DOHH2 (cell line): ENCODE measurements around the gene PRDX3.
"Not testable (repeated sequence)": the region's sequence is repeated elsewhere in the genome, so short reads cannot be mapped to it uniquely, and the experiment has no call there.

Source experiments
- H3F3A ChIP-seq: fragments of 200-600 bp; sonication (generic), shearing (Covaris generic); 2 replicates; pipeline ENCODE4 v1.6.0; 2016; ENCODE audit warnings: antibody characterized with exemption, mild to moderate bottlenecking; ENCODE audit not compliant: control insufficient read depth, insufficient read depth
- H3K27ac ChIP-seq: fragments of 200-600 bp; sonication (generic); 2 replicates; pipeline ENCODE4 v1.5.1; 2014; ENCODE audit warnings: low read depth, mild to moderate bottlenecking, low read length, moderate library complexity
- H3K27me3 ChIP-seq: fragments of 200-600 bp; sonication (generic); 2 replicates; pipeline ENCODE4 v1.6.1; 2014; ENCODE audit warnings: mild to moderate bottlenecking, low read length, mixed read lengths; ENCODE audit not compliant: control insufficient read depth
- H3K36me3 ChIP-seq: fragments of 200-600 bp; sonication (generic); 2 replicates; pipeline ENCODE4 v1.6.1; 2014; ENCODE audit warnings: mild to moderate bottlenecking, low read length, moderate library complexity, mixed read lengths; ENCODE audit not compliant: control insufficient read depth
- H3K4me1 ChIP-seq: fragments of 200-600 bp; sonication (generic); 2 replicates; pipeline ENCODE4 v1.6.1; 2014; ENCODE audit warnings: mild to moderate bottlenecking, low read length, mixed read lengths; ENCODE audit not compliant: control insufficient read depth
- H3K4me2 ChIP-seq: fragments of 200-600 bp; sonication (generic); 2 replicates; pipeline ENCODE4 v1.6.0; 2014; ENCODE audit warnings: mild to moderate bottlenecking, low read length, moderate library complexity
- H3K4me3 ChIP-seq: fragments of 200-600 bp; sonication (generic); 2 replicates; pipeline ENCODE4 v1.5.1; 2014; ENCODE audit warnings: mild to moderate bottlenecking, low read length, mixed read lengths
- H3K79me2 ChIP-seq: fragments of 200-600 bp; sonication (generic); 2 replicates; pipeline ENCODE4 v1.6.1; 2014; ENCODE audit warnings: mild to moderate bottlenecking, low read length, mixed read lengths; ENCODE audit not compliant: control insufficient read depth
- H3K9me2 ChIP-seq: fragments of 200-600 bp; sonication (generic); replicated peaks from 2 replicates; pipeline ENCODE4 v1.6.1; 2014; ENCODE audit warnings: mild to moderate bottlenecking, low read length, mixed read lengths; ENCODE audit not compliant: control insufficient read depth
- H3K9me3 ChIP-seq: fragments of 200-600 bp; sonication (generic); 2 replicates; pipeline ENCODE4 v1.6.1; 2014; ENCODE audit warnings: antibody characterized with exemption, low read length, mixed read lengths; ENCODE audit not compliant: control insufficient read depth, insufficient read depth
- H4K20me1 ChIP-seq: fragments of 200-600 bp; sonication (generic); 2 replicates; pipeline ENCODE4 v1.6.0; 2014; ENCODE audit warnings: low read depth, mild to moderate bottlenecking, antibody characterized with exemption, low read length, moderate library complexity; ENCODE audit not compliant: control insufficient read depth, insufficient read depth
- EZH2phosphoT487 ChIP-seq: fragments of 200-600 bp; sonication (generic); IDR thresholded peaks from 2 replicates; pipeline ENCODE4 v1.6.1; 2017; ENCODE audit warnings: borderline replicate concordance, mild to moderate bottlenecking, antibody characterized with exemption, low read length, moderate library complexity, mixed read lengths
- TF ChIP-seq, protein P1 (sequence below): fragments of 200-600 bp; sonication (generic); IDR thresholded peaks from one replicate; pipeline ENCODE4 v1.5.1; 2014; ENCODE audit warnings: antibody characterized with exemption, mild to moderate bottlenecking, low read depth, low read length; ENCODE audit not compliant: poor library complexity, severe bottlenecking

The PRDX3 gene

DNA sequence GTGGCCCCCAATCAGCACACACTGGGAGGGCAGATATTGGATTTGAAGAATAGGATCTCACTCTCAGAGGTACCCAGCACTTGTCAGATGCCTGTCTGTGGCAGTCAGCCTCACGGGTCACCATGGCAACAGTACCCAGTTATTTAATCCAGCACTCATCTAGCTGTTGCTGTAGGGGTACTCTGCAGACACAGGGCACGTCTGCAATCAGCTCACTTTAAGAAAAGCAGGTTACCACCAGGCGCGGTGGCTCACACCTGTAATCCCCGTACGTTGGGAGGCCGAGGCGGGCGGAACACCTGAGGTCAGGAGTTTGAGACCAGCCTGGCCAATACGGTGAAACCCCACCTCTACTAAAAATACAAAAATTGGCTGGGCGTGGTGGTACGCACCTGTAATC is 25.0 kb downstream of the PRDX3 start:
- Histone ChIP-seq H3K9me3 (no peaks in the 10 kb centered on the region), H3K4me2 (no peak overlapping the region), H3K4me1 (peaks cover 13% of the 10 kb centered on the region), H3K27ac (no peak overlapping the region), H3K9me2 (no peaks in the 10 kb centered on the region), H3K27me3 (no peaks in the 10 kb centered on the region), H3K79me2 (no peaks in the 10 kb centered on the region), H3F3A (no peaks in the 10 kb centered on the region), H3K36me3 (peaks cover 85% of the 10 kb centered on the region), H3K4me3 (no peak overlapping the region), H4K20me1 (no peaks in the 10 kb centered on the region)
- TF ChIP-seq EZH2phosphoT487, result no peak

DNA sequence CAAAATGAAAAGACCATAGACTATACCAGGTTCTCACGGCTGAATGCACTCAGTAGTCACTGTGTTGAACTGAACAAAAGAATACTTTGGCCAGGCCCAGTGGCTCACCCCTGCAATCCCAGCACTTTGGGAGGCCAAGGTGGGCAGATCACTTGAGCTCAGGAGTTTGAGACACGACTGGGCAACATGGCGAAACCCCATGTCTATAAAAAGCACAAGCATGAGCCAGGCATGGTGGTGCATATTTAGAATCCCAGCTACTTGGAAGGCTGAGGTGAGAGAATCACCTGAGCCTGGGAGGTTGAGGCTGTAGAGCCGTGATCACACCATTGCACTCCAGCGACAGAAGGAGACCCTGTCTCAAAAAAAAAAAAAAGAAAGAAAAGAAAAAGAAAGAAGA is 25.6 kb downstream of the PRDX3 start:
- H3K27me3 ChIP-seq, result no peaks in the 10 kb centered on the region
- H3K36me3 ChIP-seq, result peaks cover 87% of the 10 kb centered on the region
- no peaks in the 10 kb centered on the region for H3K9me3 ChIP-seq
- TF ChIP-seq, protein P1, sequence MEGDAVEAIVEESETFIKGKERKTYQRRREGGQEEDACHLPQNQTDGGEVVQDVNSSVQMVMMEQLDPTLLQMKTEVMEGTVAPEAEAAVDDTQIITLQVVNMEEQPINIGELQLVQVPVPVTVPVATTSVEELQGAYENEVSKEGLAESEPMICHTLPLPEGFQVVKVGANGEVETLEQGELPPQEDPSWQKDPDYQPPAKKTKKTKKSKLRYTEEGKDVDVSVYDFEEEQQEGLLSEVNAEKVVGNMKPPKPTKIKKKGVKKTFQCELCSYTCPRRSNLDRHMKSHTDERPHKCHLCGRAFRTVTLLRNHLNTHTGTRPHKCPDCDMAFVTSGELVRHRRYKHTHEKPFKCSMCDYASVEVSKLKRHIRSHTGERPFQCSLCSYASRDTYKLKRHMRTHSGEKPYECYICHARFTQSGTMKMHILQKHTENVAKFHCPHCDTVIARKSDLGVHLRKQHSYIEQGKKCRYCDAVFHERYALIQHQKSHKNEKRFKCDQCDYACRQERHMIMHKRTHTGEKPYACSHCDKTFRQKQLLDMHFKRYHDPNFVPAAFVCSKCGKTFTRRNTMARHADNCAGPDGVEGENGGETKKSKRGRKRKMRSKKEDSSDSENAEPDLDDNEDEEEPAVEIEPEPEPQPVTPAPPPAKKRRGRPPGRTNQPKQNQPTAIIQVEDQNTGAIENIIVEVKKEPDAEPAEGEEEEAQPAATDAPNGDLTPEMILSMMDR, result no peak
- no peak for TF ChIP-seq EZH2phosphoT487
- H3K4me2 ChIP-seq, result no peak overlapping the region
- H3K4me3 ChIP-seq, result no peak overlapping the region
- H3K4me1 ChIP-seq, result peaks cover 13% of the 10 kb centered on the region
- H3F3A ChIP-seq, result no peaks in the 10 kb centered on the region
- H3K79me2 ChIP-seq, result no peaks in the 10 kb centered on the region
- H4K20me1 ChIP-seq, result no peaks in the 10 kb centered on the region
- H3K27ac ChIP-seq, result no peak overlapping the region
- H3K9me2 ChIP-seq, result no peaks in the 10 kb centered on the region

DNA sequence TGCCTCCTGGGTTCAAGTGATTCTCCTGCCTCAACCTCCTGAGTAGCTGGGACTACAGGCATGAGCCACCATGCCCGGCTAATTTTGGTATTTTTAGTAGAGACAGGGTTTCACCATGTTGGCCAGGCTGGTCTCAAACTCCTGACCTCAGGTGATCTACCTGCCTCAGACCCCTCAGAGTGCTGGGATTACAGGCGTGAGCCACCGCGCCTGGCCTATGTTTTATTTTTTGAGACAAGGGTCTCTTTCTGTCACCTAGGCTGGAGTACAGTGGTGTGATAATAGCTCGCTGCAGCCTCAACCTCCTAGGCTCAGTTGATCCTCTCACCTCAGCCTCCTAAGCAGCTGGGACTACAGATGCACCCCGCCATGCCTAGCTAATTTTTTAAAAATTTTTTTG is 27.0 kb downstream of the PRDX3 start:
- not testable (repeated sequence) for H3K27ac ChIP-seq, H3K4me3 ChIP-seq, H3K27me3 ChIP-seq, H3F3A ChIP-seq, H3K4me2 ChIP-seq, H4K20me1 ChIP-seq, H3K9me3 ChIP-seq, H3K9me2 ChIP-seq, H3K79me2 ChIP-seq
- peaks cover 13% of the 10 kb centered on the region for H3K4me1 ChIP-seq
- H3K36me3 ChIP-seq, result peaks cover 90% of the 10 kb centered on the region

DNA sequence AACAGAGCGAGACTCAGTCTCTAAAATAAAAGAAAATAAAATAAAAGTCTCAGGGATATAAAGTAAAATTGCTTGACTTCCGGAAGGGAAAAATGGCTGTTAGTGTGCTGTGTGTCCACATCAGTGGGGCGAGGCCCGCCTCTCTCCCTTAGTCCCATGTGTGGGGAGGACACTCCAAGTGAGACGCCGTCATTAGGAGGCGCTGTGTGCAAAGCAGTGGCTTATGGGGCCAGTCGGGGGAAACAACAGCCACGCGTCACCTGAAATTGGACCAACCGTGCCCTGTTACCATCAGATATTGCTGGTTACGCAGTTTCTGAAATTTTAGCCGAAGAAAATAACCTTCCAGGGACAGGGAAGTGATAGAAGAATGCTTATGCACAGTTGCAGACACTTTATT is 28.9 kb downstream of the PRDX3 start:
- Histone ChIP-seq H3K4me3 (no peak overlapping the region), H4K20me1 (no peaks in the 10 kb centered on the region), H3K27me3 (no peaks in the 10 kb centered on the region), H3K79me2 (no peaks in the 10 kb centered on the region), H3F3A (no peaks in the 10 kb centered on the region), H3K9me3 (no peaks in the 10 kb centered on the region), H3K36me3 (peaks cover 77% of the 10 kb centered on the region), H3K9me2 (no peaks in the 10 kb centered on the region), H3K4me2 (no peak overlapping the region), H3K4me1 (peaks cover 13% of the 10 kb centered on the region), H3K27ac (no peak overlapping the region)
- TF ChIP-seq, protein P1, result peak; percentile 36
- no peak for TF ChIP-seq EZH2phosphoT487
